Measurements from ENCODE around the gene PLEKHA5.
"Not testable (repeated sequence)": the region's sequence is repeated elsewhere in the genome, so short reads cannot be mapped to it uniquely, and the experiment has no call there.

PLEKHA5 gene

GRCh38 chr12:19167708-19168107 lies 38.2 kb downstream of the PLEKHA5 start:
- no peak for FAIRE-seq

- no peak for FAIRE-seq
Measured at GRCh38 chr12:19168644-19169043, 39.1 kb downstream of the PLEKHA5 start.

- no peak for FAIRE-seq
Measured at GRCh38 chr12:19169222-19169621, 39.7 kb downstream of the PLEKHA5 start.

- not testable (repeated sequence) for FAIRE-seq
Measured at GRCh38 chr12:19170286-19170685, 40.8 kb downstream of the PLEKHA5 start.

GRCh38 chr12:19171731-19172130 lies 42.2 kb downstream of the PLEKHA5 start:
- FAIRE-seq = peak; percentile 13

GRCh38 chr12:19177754-19178153 lies 48.2 kb downstream of the PLEKHA5 start:
- FAIRE-seq = no peak

- FAIRE-seq = no peak
Measured at GRCh38 chr12:19179986-19180385, 50.5 kb downstream of the PLEKHA5 start.

- peak; percentile 79 for FAIRE-seq
Measured at GRCh38 chr12:19181666-19182426, 52.3 kb downstream of the PLEKHA5 start.

GRCh38 chr12:19183121-19183838 lies 53.7 kb downstream of the PLEKHA5 start:
- no peak for FAIRE-seq

- FAIRE-seq = no peak
Measured at GRCh38 chr12:19185262-19185929, 55.9 kb downstream of the PLEKHA5 start.

- peak; percentile 98 for FAIRE-seq
Measured at GRCh38 chr12:19186722-19187661, 57.5 kb downstream of the PLEKHA5 start.

- FAIRE-seq = peak; percentile 33
Measured at GRCh38 chr12:19189522-19189921, 60.0 kb downstream of the PLEKHA5 start.

GRCh38 chr12:19190292-19191031 lies 60.9 kb downstream of the PLEKHA5 start:
- peak; percentile 13 for FAIRE-seq

- FAIRE-seq = no peak
Measured at GRCh38 chr12:19191089-19191488, 61.6 kb downstream of the PLEKHA5 start.

GRCh38 chr12:19191563-19191962 lies 62.0 kb downstream of the PLEKHA5 start:
- FAIRE-seq = no peak

GRCh38 chr12:19192710-19193109 lies 63.2 kb downstream of the PLEKHA5 start:
- FAIRE-seq = no peak

- no peak for FAIRE-seq
Measured at GRCh38 chr12:19194963-19195362, 65.4 kb downstream of the PLEKHA5 start.

- FAIRE-seq = no peak
Measured at GRCh38 chr12:19196959-19197630, 67.6 kb downstream of the PLEKHA5 start.

- no peak for FAIRE-seq
Measured at GRCh38 chr12:19198272-19198671, 68.7 kb downstream of the PLEKHA5 start.

GRCh38 chr12:19199332-19199731 lies 69.8 kb downstream of the PLEKHA5 start:
- FAIRE-seq = no peak

- FAIRE-seq = no peak
Measured at GRCh38 chr12:19200261-19200660, 70.7 kb downstream of the PLEKHA5 start.

All from islet of Langerhans (tissue), 1 donor.